GM21390 (cell line): ENCODE measurements around the gene INO80B.
"Not testable (repeated sequence)": the region's sequence is repeated elsewhere in the genome, so short reads cannot be mapped to it uniquely, and the experiment has no call there.

Experiments used
- ATAC-seq: cut with Tn5 transposase; IDR thresholded peaks from one replicate; pipeline ENCODE4 v1.9.1; 2021; ENCODE audit not compliant: unreplicated experiment

Gene INO80B

GRCh38 chr2:74447230-74447999 is 7.5 kb upstream of the INO80B start:
- no peak for ATAC-seq

GRCh38 chr2:74448771-74449170 is 6.1 kb upstream of the INO80B start:
- ATAC-seq = no peak

- ATAC-seq = no peak
Measured at GRCh38 chr2:74450570-74451190, 4.2 kb upstream of the INO80B start.

- no peak for ATAC-seq
Measured at GRCh38 chr2:74457129-74457548, 2.3 kb downstream of the INO80B start.

GRCh38 chr2:74457549-74458131 is 2.8 kb downstream of the INO80B start:
- ATAC-seq = peak; percentile 31

- ATAC-seq = peak; percentile 84
Measured at GRCh38 chr2:74458132-74458937, 3.4 kb downstream of the INO80B start, which contains the start of gene WBP1. Gene WBP1, plus strand, starts transcription at chr2:74458438. Its CDS starts 165 bp downstream, at chr2:74458603.

GRCh38 chr2:74458938-74459363 is 4.1 kb downstream of the INO80B start:
- ATAC-seq = no peak

- not testable (repeated sequence) for ATAC-seq
Measured at GRCh38 chr2:74459503-74460118, 4.7 kb downstream of the INO80B start.

- ATAC-seq = not testable (repeated sequence)
Measured at GRCh38 chr2:74460187-74460586, 5.3 kb downstream of the INO80B start.

- no peak for ATAC-seq
Measured at GRCh38 chr2:74461187-74462053, 6.5 kb downstream of the INO80B start.

- no peak for ATAC-seq
Measured at GRCh38 chr2:74462054-74462785, 7.3 kb downstream of the INO80B start.

- ATAC-seq = no peak
Measured at GRCh38 chr2:74462786-74463105, 7.9 kb downstream of the INO80B start.

- ATAC-seq = peak; percentile 6
Measured at GRCh38 chr2:74464406-74464805, 9.5 kb downstream of the INO80B start.

GRCh38 chr2:74470742-74471141 is 15.9 kb downstream of the INO80B start:
- not testable (repeated sequence) for ATAC-seq

GRCh38 chr2:74471332-74472065 is 16.6 kb downstream of the INO80B start:
- ATAC-seq = no peak

- ATAC-seq = peak; percentile 91
Measured at GRCh38 chr2:74472086-74472944, 17.4 kb downstream of the INO80B start, which contains the start of gene MRPL53. Gene MRPL53, minus strand, starts transcription at chr2:74472680. Its CDS starts 20 bp downstream, at chr2:74472660.

GRCh38 chr2:74472945-74473258 is 18.0 kb downstream of the INO80B start:
- ATAC-seq = no peak

GRCh38 chr2:74474481-74474880 is 19.6 kb downstream of the INO80B start:
- no peak for ATAC-seq
